ENCODE measurements around the gene WNT8B.

WNT8B gene

GRCh38 chr10:100515612-100516011 lies 52.8 kb downstream of the WNT8B start:
- in situ Hi-C loops (cut with HindIII; ENCODE audit: low sequenced_read_pairs): loop anchor here (25.0 kb wide), 1 partner anchor 178 kb away; the partner anchor contains the start of genes PKD2L1 and SCD

GRCh38 chr10:100516847-100517246 lies 54.0 kb downstream of the WNT8B start:
- in situ Hi-C loops (cut with HindIII; ENCODE audit: low sequenced_read_pairs): loop anchor here (25.0 kb wide), 1 partner anchor 180 kb away; the partner anchor contains the start of genes PKD2L1 and SCD

- in situ Hi-C loops (cut with HindIII; ENCODE audit: low sequenced_read_pairs): loop anchor here (25.0 kb wide), 1 partner anchor 182 kb away; the partner anchor contains the start of genes PKD2L1 and SCD
These were observed 56.0 kb downstream of the WNT8B start for GRCh38 chr10:100518761-100519241.

GRCh38 chr10:100519311-100520051 lies 56.7 kb downstream of the WNT8B start, which contains the start of gene SEC31B:
Gene SEC31B, minus strand, starts transcription at chr10:100519861. Its CDS starts 2,909 bp downstream, at chr10:100516952.
- in situ Hi-C loops (cut with HindIII; ENCODE audit: low sequenced_read_pairs): loop anchor here (25.0 kb wide), 1 partner anchor 182 kb away; the partner anchor contains the start of genes PKD2L1 and SCD

- in situ Hi-C loops (cut with HindIII; ENCODE audit: low sequenced_read_pairs): loop anchor here (25.0 kb wide), 1 partner anchor 184 kb away; the partner anchor contains the start of genes PKD2L1 and SCD
These were observed 58.0 kb downstream of the WNT8B start for GRCh38 chr10:100520811-100521210.

- in situ Hi-C loops (cut with HindIII; ENCODE audit: low sequenced_read_pairs): loop anchor here (25.0 kb wide), 1 partner anchor 185 kb away; the partner anchor contains the start of genes PKD2L1 and SCD
These were observed 59.4 kb downstream of the WNT8B start for GRCh38 chr10:100522107-100522801.

- in situ Hi-C loops (cut with HindIII; ENCODE audit: low sequenced_read_pairs): loop anchor here (25.0 kb wide), 1 partner anchor 186 kb away; the partner anchor contains the start of genes PKD2L1 and SCD
These were observed 60.1 kb downstream of the WNT8B start for GRCh38 chr10:100522945-100523344.

- in situ Hi-C loops (cut with HindIII; ENCODE audit: low sequenced_read_pairs): loop anchor here (25.0 kb wide), 1 partner anchor 187 kb away; the partner anchor contains the start of genes PKD2L1 and SCD
These were observed 61.4 kb downstream of the WNT8B start for GRCh38 chr10:100524206-100524605.

- in situ Hi-C loops (cut with HindIII; ENCODE audit: low sequenced_read_pairs): loop anchor here (25.0 kb wide), 1 partner anchor 187 kb away; the partner anchor contains the start of genes PKD2L1 and SCD
These were observed 61.8 kb downstream of the WNT8B start for GRCh38 chr10:100524638-100525037.

- in situ Hi-C loops (cut with HindIII; ENCODE audit: low sequenced_read_pairs): no loop called here
These were observed 65.5 kb downstream of the WNT8B start for GRCh38 chr10:100528123-100528886.

GRCh38 chr10:100528921-100529474 lies 66.2 kb downstream of the WNT8B start:
- in situ Hi-C loops (cut with HindIII; ENCODE audit: low sequenced_read_pairs): no loop called here

GRCh38 chr10:100529475-100530298 lies 66.9 kb downstream of the WNT8B start, which contains the start of gene NDUFB8:
Gene NDUFB8, minus strand, starts transcription at chr10:100529871. Its CDS starts 20 bp downstream, at chr10:100529851.
- in situ Hi-C loops (cut with HindIII; ENCODE audit: low sequenced_read_pairs): no loop called here

GRCh38 chr10:100531761-100532160 lies 69.0 kb downstream of the WNT8B start:
- in situ Hi-C loops (cut with HindIII; ENCODE audit: low sequenced_read_pairs): no loop called here

Data from DLD1 (cell line).